Esophagus mucosa (tissue), 1 donor: Measurements from ENCODE around the gene CLIP1. TPM values are rescaled to one million over a fixed set of nuclear protein-coding genes. Genes with fewer than 3 reads are reported as not detected.
A peak's percentile ranks its signal among the peaks of the same experiment; 100 is the strongest.
"Not testable (repeated sequence)": the region's sequence is repeated elsewhere in the genome, so short reads cannot be mapped to it uniquely, and the experiment has no call there.

ENCODE experiments used
- ATAC-seq: fragments of 200-7000 bp; cut with Tn5 transposase; one replicate; pipeline ENCODE4 v1.9.1; 2020
- total RNA-seq: library from RNA; stranded (reverse); gene quantifications from one replicate; pipeline ENCODE4 v1.2.4, GENCODE V29; 2023
- donor health status: DM: yes; HTN: yes; CAD: no.

Gene CLIP1
- total RNA-seq = 132 TPM

GRCh38 chr12:122421821-122422729 is at the start of gene CLIP1:
CLIP1 (minus strand) TSS chr12:122422669; CDS start chr12:122380452, 42,217 bp downstream.
- ATAC-seq = peak; percentile 72

DNA sequence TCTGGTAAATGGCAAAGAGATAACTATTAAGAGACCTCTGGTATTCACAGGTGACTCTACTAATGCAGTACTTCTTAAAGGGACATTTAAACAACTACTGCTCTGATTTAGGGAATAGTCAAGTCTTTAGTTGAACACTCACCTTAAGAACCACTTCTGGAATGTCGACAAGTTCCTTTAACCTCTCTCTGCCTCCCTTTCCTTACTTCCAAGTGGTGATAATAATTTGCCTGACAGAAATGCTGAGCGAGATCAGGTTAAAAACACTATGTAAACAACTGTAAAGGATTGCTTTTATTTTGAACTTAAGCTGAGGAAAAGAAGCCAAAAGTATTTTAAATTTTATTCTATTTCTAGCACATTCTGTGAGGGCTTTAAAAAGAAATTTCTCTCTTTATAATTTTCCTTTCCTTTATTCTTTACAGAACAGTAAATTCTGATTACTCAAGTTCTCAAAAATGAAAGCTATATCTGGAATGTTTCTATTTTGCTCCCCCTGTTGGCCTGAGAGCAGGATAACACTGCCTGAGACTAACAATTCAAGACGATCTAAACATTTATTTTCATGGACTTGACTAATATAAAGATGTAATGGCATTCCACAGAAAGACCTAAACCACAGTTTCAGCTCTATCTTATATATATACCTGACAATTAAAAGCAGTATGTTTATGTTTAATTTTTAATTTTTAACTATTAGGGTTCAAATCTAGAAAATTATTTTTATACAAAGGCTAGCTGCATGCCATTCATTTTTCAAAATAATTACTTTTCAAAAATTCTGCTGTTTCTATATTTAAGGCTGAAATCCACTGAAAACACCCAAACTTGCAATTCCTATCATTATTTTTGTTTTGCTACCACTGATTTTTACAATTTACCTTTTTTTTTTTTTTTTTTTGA is 49.1 kb upstream of the CLIP1 start:
- ATAC-seq = no peak

DNA sequence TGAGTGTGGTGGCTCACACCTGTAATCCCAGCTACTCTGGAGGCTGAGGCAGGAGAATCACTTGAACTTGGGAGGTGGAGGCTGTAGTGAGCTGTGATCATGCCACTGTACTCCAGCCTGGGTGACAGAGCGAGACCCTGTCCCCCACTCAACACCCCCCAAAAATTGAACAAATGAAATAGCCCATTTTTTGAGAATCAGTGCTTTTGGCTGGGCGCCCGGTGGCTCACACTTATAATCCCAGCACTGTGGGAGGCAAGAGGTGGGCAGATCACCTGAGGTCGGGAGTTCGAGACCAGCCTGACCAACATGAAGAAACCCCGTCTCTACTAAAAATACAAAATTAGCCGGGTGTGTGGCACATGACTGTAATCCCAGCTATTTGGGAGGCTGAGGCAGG is 48.1 kb upstream of the CLIP1 start:
- ATAC-seq = not testable (repeated sequence)

DNA sequence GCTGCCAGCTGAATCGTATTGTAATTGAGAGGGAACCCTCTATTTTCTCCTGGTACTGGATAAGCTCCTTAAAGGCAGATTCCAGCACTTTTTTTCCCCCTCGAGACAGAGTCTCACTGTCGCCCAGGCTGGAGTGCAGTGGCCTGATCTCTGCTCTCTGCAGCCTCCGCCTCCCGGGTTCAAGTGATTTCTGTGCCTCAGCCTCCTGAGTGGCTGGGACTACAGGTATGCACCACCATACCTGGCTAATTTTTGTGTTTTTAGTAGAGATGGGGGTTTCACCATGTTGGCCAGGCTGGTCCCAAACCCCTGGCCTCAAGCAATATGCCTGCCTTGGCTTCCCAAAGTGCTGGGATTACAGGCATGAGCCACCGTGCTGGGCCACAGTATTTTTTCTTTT is 47.4 kb upstream of the CLIP1 start:
- ATAC-seq = not testable (repeated sequence)

DNA sequence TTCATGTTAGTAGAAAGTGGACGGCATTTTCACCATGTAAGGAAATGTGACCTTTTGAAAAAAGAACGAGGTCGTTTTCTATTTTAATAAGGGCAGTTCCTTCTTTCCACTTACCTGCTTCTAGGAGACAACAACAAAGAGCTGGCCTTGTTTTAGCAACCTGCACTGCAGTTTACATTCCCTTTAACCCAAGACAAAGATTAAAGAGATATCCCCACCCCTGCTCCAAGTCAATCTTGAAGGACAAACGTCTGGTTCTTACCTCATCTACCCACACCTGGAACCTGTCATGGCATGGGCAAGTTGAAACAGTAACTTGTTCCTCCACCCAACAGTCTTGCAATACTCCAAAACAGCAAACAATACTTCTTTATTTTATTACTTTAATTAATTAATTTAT is 45.5 kb upstream of the CLIP1 start:
- peak; percentile 84 for ATAC-seq

GRCh38 chr12:122464317-122465042 is 42.0 kb upstream of the CLIP1 start:
- peak; percentile 91 for ATAC-seq

DNA sequence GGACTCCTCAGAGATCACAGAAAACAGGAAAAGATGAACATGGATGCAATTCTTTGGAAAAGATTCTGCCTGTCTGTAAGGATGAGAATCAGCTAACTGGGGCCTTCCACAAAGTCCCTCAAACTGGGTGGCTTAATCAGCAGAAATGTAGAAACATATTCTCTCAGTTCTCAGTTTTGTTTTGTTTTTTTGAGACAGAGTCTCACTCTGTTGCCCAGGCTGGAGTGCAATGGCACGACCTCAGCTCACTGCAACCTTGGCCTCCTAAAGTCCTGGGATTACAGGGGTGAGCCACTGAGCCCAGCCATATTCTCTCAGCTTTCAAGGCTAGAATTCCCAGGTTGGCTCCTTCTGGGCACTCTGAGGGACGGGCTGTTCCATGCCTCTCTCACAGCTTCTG is 38.2 kb upstream of the CLIP1 start:
- ATAC-seq = no peak

GRCh38 chr12:122460061-122460460 is 37.6 kb upstream of the CLIP1 start:
- ATAC-seq = no peak

DNA sequence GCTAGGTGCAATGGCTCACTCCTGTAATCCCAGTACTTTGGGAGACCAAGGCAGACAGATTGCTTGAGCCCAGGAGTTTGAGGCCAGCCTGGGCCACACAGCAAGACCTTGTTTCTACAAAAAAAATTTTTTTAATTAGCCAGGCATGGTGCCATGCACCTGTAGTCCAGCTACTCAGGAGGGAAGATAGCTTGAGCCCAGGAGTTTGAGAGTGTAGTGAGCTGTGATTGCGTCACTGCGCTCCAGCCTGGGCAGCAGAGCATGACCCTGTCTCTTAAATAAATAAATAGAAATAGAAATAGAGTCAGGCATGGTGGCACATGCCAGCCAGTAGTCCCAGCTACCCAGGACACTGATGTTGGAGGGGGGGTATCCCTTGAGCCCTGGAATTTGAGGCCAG is 36.7 kb upstream of the CLIP1 start:
- no peak for ATAC-seq

- no peak for ATAC-seq
Observed at GRCh38 chr12:122458105-122459035, 35.9 kb upstream of the CLIP1 start.

GRCh38 chr12:122457627-122458026 is 35.2 kb upstream of the CLIP1 start:
- no peak for ATAC-seq

- ATAC-seq = no peak
Observed at GRCh38 chr12:122454739-122455138, 32.3 kb upstream of the CLIP1 start.

GRCh38 chr12:122454250-122454721 is 31.8 kb upstream of the CLIP1 start:
- ATAC-seq = no peak

DNA sequence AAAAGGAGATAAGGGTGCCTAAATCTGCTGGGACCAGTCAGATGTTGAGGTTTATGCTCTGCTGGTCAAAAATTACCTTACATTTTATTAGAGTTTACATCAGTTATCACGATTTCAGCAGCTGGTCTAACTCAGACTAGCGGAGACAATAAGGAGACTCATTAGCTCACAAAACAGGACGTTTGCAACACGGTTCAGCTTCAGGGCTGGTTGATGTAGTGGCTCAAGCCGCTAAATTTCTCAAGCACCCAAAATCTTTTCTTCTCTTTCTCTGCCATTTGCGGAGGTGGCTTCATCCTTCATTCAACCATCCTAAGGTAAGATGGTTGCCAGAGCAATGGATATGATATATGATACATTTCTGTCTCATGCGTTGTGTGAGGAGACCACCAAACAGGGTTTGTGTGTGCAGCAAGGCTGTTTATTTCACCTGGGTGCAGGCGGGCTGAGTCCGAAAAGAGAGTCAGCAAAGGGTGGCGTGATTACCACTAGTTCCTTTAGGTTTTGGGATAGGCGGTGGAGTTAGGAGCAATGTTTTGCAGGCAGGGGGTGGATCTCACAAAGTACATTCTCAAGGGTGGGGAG is 30.3 kb upstream of the CLIP1 start:
- no peak for ATAC-seq

DNA sequence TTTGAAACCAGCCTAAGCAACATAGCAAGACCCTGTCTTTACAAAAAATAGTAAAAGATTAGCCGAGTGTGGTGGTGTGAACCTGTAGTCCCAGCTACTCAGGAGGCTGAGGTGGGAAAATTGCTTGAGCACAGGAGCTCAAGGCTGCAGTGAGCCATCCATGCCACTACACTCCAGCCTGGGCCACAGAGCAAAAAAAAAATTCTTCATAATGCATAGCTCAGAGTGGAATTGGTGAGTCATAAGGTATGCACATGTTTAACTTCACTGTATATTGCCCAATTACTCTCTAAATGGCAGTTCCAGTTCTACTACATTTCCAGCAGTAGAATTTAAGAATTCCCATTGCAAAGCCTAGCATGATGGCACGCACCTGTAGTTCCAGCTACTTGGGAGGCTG is 26.8 kb upstream of the CLIP1 start:
- ATAC-seq = peak; percentile 96

DNA sequence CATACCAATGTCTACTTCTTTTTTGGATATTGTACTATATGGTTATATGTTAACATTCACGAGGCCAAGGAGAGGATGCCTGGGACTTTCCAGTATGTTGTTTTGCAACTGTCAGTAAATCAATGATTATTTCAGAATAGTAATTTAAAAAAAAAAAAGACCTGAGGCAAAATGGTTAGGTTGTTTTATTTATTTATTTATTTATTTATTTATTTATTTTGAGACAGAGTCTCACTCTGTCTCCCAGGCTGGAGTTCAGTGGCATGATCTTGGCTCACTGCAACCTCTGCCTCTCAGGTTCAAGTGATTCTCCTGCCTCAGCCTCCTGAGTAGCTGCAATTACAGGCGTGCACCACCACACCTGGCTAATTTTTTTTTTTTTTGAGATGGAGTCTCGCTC is 25.4 kb upstream of the CLIP1 start:
- ATAC-seq = not testable (repeated sequence)

GRCh38 chr12:122446390-122446789 is 23.9 kb upstream of the CLIP1 start:
- ATAC-seq = not testable (repeated sequence)

DNA sequence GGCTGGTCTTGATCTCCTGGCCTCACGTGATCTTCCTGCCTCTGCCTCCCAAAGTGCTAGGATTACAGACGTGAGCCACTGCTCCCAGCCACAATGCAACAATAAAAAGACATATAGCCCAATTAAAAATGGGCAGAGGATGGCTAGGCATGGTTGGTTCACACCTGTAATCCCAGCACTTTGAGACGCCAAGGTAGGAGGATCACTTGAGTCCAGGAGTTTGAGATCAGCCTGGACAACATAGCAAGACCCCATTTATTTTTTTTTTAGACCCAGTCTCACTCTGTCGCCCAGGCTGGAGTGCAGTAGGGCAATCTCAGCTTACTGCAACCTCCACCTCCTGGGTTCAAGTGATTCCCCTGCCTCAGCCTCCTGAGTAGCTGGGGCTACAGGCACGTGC is 21.6 kb upstream of the CLIP1 start:
- ATAC-seq = not testable (repeated sequence)

GRCh38 chr12:122438822-122439221 is 16.4 kb upstream of the CLIP1 start:
- peak; percentile 48 for ATAC-seq

- peak; percentile 87 for ATAC-seq
Observed at GRCh38 chr12:122437656-122438121, 15.2 kb upstream of the CLIP1 start.

DNA sequence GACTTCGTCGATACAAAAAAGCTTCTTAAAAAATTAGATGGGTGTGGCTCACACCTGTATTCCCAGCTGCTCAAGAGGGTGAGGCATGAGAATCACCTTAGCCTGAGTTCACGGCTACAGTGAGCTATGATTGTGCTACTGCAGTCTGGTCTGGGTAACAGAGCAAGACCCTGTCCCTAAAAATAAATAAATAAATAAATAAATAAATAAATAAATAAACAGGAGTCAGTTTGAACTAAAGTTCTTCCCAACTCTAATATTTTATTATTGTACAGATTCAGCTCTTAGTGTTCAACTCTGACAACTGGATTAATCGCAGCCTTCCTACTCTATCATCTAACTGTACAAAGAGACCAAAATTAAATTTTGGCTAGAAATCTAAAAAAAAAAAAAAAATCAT is 12.7 kb upstream of the CLIP1 start:
- ATAC-seq = peak; percentile 65
